ENCODE results near the gene GSE1.

GRCh38 chr16:85636234-85636812 is 23.2 kb downstream of the GSE1 start:
- TF ChIP-seq CTCF (IDR thresholded peaks at IDR 0.05) (no peak), POLR2A (IDR thresholded peaks at IDR 0.05) (no peak), EP300 (IDR thresholded peaks at IDR 0.05) (no peak), POLR2AphosphoS5 (IDR thresholded peaks at IDR 0.05) (no peak)
